ENCODE results near the gene GCNA.
"Not testable (repeated sequence)": the region's sequence is repeated elsewhere in the genome, so short reads cannot be mapped to it uniquely, and the experiment has no call there.

DNA sequence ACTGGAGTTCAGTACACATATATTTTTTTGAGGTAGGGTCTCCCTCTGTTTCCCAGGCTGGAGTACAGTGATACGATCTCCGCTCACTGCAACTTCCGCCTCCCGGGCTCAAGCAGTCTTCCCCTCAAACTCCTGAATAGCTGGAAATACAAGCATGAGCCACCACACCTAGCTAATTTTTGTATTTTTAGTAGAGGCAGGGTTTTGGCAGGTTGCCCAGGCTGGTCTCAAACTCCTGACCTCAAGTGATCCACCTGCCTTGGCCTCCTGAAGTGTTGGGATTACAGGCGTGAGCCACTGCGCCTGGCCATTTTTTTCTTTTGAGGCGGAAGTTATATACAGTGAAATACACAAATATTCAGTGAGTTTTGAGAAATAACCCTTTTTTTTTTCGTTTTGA is 6.8 kb upstream of the GCNA start:
- TF ChIP-seq, protein P1, sequence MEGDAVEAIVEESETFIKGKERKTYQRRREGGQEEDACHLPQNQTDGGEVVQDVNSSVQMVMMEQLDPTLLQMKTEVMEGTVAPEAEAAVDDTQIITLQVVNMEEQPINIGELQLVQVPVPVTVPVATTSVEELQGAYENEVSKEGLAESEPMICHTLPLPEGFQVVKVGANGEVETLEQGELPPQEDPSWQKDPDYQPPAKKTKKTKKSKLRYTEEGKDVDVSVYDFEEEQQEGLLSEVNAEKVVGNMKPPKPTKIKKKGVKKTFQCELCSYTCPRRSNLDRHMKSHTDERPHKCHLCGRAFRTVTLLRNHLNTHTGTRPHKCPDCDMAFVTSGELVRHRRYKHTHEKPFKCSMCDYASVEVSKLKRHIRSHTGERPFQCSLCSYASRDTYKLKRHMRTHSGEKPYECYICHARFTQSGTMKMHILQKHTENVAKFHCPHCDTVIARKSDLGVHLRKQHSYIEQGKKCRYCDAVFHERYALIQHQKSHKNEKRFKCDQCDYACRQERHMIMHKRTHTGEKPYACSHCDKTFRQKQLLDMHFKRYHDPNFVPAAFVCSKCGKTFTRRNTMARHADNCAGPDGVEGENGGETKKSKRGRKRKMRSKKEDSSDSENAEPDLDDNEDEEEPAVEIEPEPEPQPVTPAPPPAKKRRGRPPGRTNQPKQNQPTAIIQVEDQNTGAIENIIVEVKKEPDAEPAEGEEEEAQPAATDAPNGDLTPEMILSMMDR (IDR thresholded peaks at IDR 0.05): not testable (repeated sequence)
- not testable (repeated sequence) for TF ChIP-seq POLR2A, EP300 (IDR thresholded peaks at IDR 0.05)
